SK-N-SH (cell line): ENCODE data around the gene CHEK1. TPM values are rescaled to one million over a fixed set of nuclear protein-coding genes. Genes with fewer than 3 reads are reported as not detected.

Experiments
- CTCF ChIA-PET: fragments of 300-600, 350-600 bp; formaldehyde crosslinking; extraction: SDS; loops from one replicate; lab custom pipeline; 2021; lab: Yijun Ruan, JAX
- POLR2A ChIA-PET: fragments of 350-600 bp; sonication (Branson Sonifier 250); formaldehyde crosslinking; extraction: SDS; loops from one replicate; lab custom pipeline; 2020; ENCODE audit warnings: antibody characterized with exemption, inconsistent platforms; lab: Yijun Ruan, JAX
- DNase-seq: peaks from one replicate; pipeline ENCODE4 v3.0.0; 2012
- H2AFZ ChIP-seq: fragments of 200-600 bp; sonication (generic); 2 replicates; pipeline ENCODE4 v1.8.1; 2016; ENCODE audit warnings: antibody characterized with exemption, mild to moderate bottlenecking, low read depth
- H3F3A ChIP-seq: fragments of 200-600 bp; sonication (generic); replicated peaks from 2 replicates; pipeline ENCODE3; 2016; ENCODE audit warnings: antibody characterized with exemption, mild to moderate bottlenecking; ENCODE audit not compliant: insufficient read depth
- H3K27ac ChIP-seq, 2 experiments: fragments of 200-500 bp in 1 of 2; fragments of 200-600 bp in 1 of 2; sonication (Bioruptor generic) in 1 of 2; sonication (generic), shearing (Covaris generic) in 1 of 2; 2 replicates each; pipeline versions ENCODE4 v1.5.1 to v1.6.1; 2014 to 2016; ENCODE audit warnings: low read depth in 2 of 2, inconsistent platforms in 1 of 2, low read length in 1 of 2, mild to moderate bottlenecking in 1 of 2, mixed read lengths in 1 of 2
- H3K27me3 ChIP-seq: fragments of 200-600 bp; sonication (generic), shearing (Covaris generic); 2 replicates; pipeline ENCODE4 v1.6.1; 2016; ENCODE audit warnings: mixed run types; ENCODE audit not compliant: insufficient read depth
- H3K36me3 ChIP-seq, 2 experiments: fragments of 200-500 bp in 1 of 2; fragments of 200-600 bp in 1 of 2; sonication (Bioruptor generic) in 1 of 2; sonication (generic) in 1 of 2; replicated peaks in 1 of 2; 2 replicates each; pipeline versions ENCODE3 to v1.5.1; 2014 to 2016; ENCODE audit warnings: low read length in 1 of 2, mild to moderate bottlenecking in 1 of 2; ENCODE audit not compliant: insufficient read depth in 2 of 2, control insufficient read depth in 1 of 2
- H3K4me1 ChIP-seq, 2 experiments: fragments of 200-500 bp in 1 of 2; fragments of 200-600 bp in 1 of 2; sonication (Bioruptor generic) in 1 of 2; sonication (generic), shearing (Covaris generic) in 1 of 2; 2 replicates each; pipeline versions ENCODE4 v1.5.1 to v1.6.1; 2014 to 2016; ENCODE audit warnings: low read depth in 1 of 2, low read length in 1 of 2, mixed run types in 1 of 2; ENCODE audit not compliant: insufficient read depth in 2 of 2, control insufficient read depth in 1 of 2
- H3K4me2 ChIP-seq: fragments of 200-600 bp; sonication (generic), shearing (Covaris generic); 2 replicates; pipeline ENCODE4 v1.6.1; 2017; ENCODE audit warnings: mixed run types
- H3K4me3 ChIP-seq, 2 experiments: fragments of 200-500 bp in 1 of 2; fragments of 200-600 bp in 1 of 2; sonication (Bioruptor generic) in 1 of 2; sonication (generic), shearing (Covaris generic) in 1 of 2; 2 replicates each; pipeline versions ENCODE4 v1.5.1 to v1.8.1; 2014 to 2016; ENCODE audit warnings: low read depth in 2 of 2, inconsistent platforms in 1 of 2, low read length in 1 of 2, mild to moderate bottlenecking in 1 of 2, mixed read lengths in 1 of 2, moderate library complexity in 1 of 2
- H3K79me2 ChIP-seq: fragments of 200-600 bp; sonication (generic); 2 replicates; pipeline ENCODE4 v1.8.1; 2017; ENCODE audit warnings: mild to moderate bottlenecking; ENCODE audit not compliant: insufficient read depth
- H3K9ac ChIP-seq: fragments of 200-600 bp; sonication (generic); 2 replicates; pipeline ENCODE4 v1.6.1; 2017; ENCODE audit warnings: mixed run types
- H3K9me2 ChIP-seq: fragments of 200-600 bp; sonication (generic); 2 replicates; pipeline ENCODE4 v1.6.1; 2017; ENCODE audit warnings: mixed run types
- H3K9me3 ChIP-seq: fragments of 200-600 bp; sonication (generic); 2 replicates; pipeline ENCODE4 v1.6.1; 2017; ENCODE audit warnings: mixed run types, mild to moderate bottlenecking, moderate library complexity
- H4K20me1 ChIP-seq: fragments of 200-600 bp; sonication (generic); 2 replicates; pipeline ENCODE4 v1.6.1; 2017; ENCODE audit warnings: mild to moderate bottlenecking, mixed run types; ENCODE audit not compliant: insufficient read depth
- FOSL2 ChIP-seq: IDR thresholded peaks from 2 replicates; pipeline ENCODE4 v1.4.0; 2012; ENCODE audit warnings: low read depth, mild to moderate bottlenecking, moderate library complexity, borderline replicate concordance
- GABPA ChIP-seq: IDR thresholded peaks from 2 replicates; pipeline ENCODE4 v1.4.0; 2012; ENCODE audit warnings: low read depth, mild to moderate bottlenecking
- JUND ChIP-seq: IDR thresholded peaks from 2 replicates; pipeline ENCODE4 v1.4.0; 2012
- NRF1 ChIP-seq: IDR thresholded peaks from 2 replicates; pipeline ENCODE4 v1.6.1; 2012; ENCODE audit warnings: low read depth, mild to moderate bottlenecking, low read length
- RAD21 ChIP-seq: IDR thresholded peaks from 2 replicates; pipeline ENCODE4 v1.6.1; 2012; ENCODE audit warnings: mild to moderate bottlenecking, low read length
- RFX5 ChIP-seq: IDR thresholded peaks from 2 replicates; pipeline ENCODE4 v1.6.1; 2012; ENCODE audit warnings: mild to moderate bottlenecking, improper control_type of control experiment, low read length
- RXRA ChIP-seq: IDR thresholded peaks from 2 replicates; pipeline ENCODE4 v1.4.0; 2012; ENCODE audit warnings: low read depth, mild to moderate bottlenecking, borderline replicate concordance
- SIN3A ChIP-seq: IDR thresholded peaks from 2 replicates; pipeline ENCODE4 v1.6.1; 2012; ENCODE audit warnings: low read depth, mild to moderate bottlenecking, low read length, moderate library complexity, borderline replicate concordance
- TEAD4 ChIP-seq: IDR thresholded peaks from 2 replicates; pipeline ENCODE4 v1.4.0; 2012; ENCODE audit warnings: mild to moderate bottlenecking, borderline replicate concordance; ENCODE audit not compliant: insufficient read depth
- WGBS: methylation state at CpG from one replicate; pipeline ENCODE4 v1.1.6; 2017; ENCODE audit warnings: low lambda C conversion rate; 5-methylcytosine and 5-hydroxymethylcytosine counted together
- polyA plus RNA-seq, 3 experiments: library from polyadenylated mRNA; depleted of rRNA; stranded (reverse); fragments of >200 nt; gene quantifications; 2 replicates each; pipeline ENCODE4 v1.2.3, GENCODE V29; 2012
- TF ChIP-seq, protein P1 (sequence below): IDR thresholded peaks from 2 replicates; pipeline ENCODE4 v1.4.0; 2012; ENCODE audit warnings: low read depth, borderline replicate concordance
- TF ChIP-seq, protein P2 (sequence below): IDR thresholded peaks from 2 replicates; pipeline ENCODE4 v1.4.0; 2012; ENCODE audit warnings: low read depth, borderline replicate concordance
- TF ChIP-seq, protein P3 (sequence below): fragments of 150-350 bp; IDR thresholded peaks from 2 replicates; pipeline ENCODE4 v1.6.1; 2017; ENCODE audit warnings: antibody characterized with exemption, low read length, low read depth, borderline replicate concordance
- TF ChIP-seq, protein P4 (sequence below): IDR thresholded peaks from 2 replicates; pipeline ENCODE4; 2012

CHEK1 gene
- polyA plus RNA-seq, 1 of the 3 experiments (the other 2 are of a cell fraction) = 12.1 TPM

DNA sequence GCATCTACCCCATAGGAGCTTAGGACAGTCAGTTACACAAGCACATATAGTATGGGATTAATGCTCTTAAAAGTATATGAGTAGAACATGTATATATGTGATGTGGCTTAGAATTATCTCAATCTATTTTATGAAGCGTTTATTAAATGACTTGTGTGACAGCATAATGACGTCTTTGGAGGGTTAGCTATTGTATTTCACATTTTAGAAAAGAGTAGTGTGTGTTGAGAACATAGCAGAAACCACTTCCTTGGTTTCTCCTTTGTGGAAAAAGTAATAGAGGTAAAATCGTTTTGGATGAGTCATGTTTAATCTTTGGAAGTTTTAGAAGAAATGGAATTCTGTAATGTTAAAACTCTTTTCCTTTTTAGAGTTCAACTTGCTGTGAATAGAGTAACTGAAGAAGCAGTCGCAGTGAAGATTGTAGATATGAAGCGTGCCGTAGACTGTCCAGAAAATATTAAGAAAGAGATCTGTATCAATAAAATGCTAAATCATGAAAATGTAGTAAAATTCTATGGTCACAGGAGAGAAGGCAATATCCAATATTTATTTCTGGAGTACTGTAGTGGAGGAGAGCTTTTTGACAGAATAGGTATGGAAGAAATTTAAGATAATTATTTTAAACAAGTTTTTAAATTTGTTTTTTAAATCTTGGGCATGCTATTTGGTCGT is 2.4 kb downstream of the CHEK1 start:
- 38% methylated on average over 7 of the region's 7 CpGs for WGBS
- peak overlapping the region; percentile 88 for H3K4me2 ChIP-seq
- ChIA-PET POLR2A (interaction anchor here (0.7 kb wide), 1 partner anchor 35 kb away, joined by 4 read pairs; the partner anchor contains the start of gene STT3A), CTCF (interaction anchor here (0.9 to 1.5 kb wide), 5 partner anchors 11 to 254 kb away, joined by 3 to 6 read pairs (median 3); no protein-coding TSS in a partner anchor)
- no peaks in the 10 kb centered on the region for H4K20me1 ChIP-seq
- H3K79me2 ChIP-seq = peaks cover 45% of the 10 kb centered on the region
- peaks cover 4 to 11% of the 10 kb centered on the region in 2 experiments; a peak in 3 of 4 replicates for H3K4me1 ChIP-seq
- peak overlapping the region; percentile 92 to 97 for H3K27ac ChIP-seq
- no peaks in the 10 kb centered on the region for H3K9me3 ChIP-seq
- peaks cover 13 to 30% of the 10 kb centered on the region in 2 experiments for H3K36me3 ChIP-seq
- no peaks in the 10 kb centered on the region for H3K9me2 ChIP-seq
- H3K27me3 ChIP-seq = no peaks in the 10 kb centered on the region
- TF ChIP-seq, protein P1, sequence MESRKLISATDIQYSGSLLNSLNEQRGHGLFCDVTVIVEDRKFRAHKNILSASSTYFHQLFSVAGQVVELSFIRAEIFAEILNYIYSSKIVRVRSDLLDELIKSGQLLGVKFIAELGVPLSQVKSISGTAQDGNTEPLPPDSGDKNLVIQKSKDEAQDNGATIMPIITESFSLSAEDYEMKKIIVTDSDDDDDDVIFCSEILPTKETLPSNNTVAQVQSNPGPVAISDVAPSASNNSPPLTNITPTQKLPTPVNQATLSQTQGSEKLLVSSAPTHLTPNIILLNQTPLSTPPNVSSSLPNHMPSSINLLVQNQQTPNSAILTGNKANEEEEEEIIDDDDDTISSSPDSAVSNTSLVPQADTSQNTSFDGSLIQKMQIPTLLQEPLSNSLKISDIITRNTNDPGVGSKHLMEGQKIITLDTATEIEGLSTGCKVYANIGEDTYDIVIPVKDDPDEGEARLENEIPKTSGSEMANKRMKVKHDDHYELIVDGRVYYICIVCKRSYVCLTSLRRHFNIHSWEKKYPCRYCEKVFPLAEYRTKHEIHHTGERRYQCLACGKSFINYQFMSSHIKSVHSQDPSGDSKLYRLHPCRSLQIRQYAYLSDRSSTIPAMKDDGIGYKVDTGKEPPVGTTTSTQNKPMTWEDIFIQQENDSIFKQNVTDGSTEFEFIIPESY = no peak
- TF ChIP-seq TEAD4 = no peak
- TF ChIP-seq SIN3A = no peak
- TF ChIP-seq RFX5 = no peak
- no peak for TF ChIP-seq NRF1
- no peak for TF ChIP-seq RAD21
- TF ChIP-seq, protein P2, sequence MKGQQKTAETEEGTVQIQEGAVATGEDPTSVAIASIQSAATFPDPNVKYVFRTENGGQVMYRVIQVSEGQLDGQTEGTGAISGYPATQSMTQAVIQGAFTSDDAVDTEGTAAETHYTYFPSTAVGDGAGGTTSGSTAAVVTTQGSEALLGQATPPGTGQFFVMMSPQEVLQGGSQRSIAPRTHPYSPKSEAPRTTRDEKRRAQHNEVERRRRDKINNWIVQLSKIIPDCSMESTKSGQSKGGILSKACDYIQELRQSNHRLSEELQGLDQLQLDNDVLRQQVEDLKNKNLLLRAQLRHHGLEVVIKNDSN = no peak
- no peak for TF ChIP-seq RXRA
- no peak for TF ChIP-seq FOSL2
- TF ChIP-seq, protein P3, sequence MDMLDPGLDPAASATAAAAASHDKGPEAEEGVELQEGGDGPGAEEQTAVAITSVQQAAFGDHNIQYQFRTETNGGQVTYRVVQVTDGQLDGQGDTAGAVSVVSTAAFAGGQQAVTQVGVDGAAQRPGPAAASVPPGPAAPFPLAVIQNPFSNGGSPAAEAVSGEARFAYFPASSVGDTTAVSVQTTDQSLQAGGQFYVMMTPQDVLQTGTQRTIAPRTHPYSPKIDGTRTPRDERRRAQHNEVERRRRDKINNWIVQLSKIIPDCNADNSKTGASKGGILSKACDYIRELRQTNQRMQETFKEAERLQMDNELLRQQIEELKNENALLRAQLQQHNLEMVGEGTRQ = no peak
- no peak for TF ChIP-seq GABPA
- TF ChIP-seq JUND = no peak
- TF ChIP-seq, protein P4, sequence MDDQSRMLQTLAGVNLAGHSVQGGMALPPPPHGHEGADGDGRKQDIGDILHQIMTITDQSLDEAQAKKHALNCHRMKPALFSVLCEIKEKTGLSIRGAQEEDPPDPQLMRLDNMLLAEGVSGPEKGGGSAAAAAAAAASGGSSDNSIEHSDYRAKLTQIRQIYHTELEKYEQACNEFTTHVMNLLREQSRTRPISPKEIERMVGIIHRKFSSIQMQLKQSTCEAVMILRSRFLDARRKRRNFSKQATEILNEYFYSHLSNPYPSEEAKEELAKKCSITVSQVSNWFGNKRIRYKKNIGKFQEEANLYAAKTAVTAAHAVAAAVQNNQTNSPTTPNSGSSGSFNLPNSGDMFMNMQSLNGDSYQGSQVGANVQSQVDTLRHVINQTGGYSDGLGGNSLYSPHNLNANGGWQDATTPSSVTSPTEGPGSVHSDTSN = no peak
- peak overlapping the region; percentile 77 to 79 for H3K4me3 ChIP-seq
- H3K9ac ChIP-seq = peak overlapping the region; percentile 78
- peak overlapping the region; percentile 80 for H2AFZ ChIP-seq
- DNase-seq = no peak
- H3F3A ChIP-seq = peaks cover 39% of the 10 kb centered on the region
